ENCODE data around the gene GYPC.
"Not testable (repeated sequence)": the region's sequence is repeated elsewhere in the genome, so short reads cannot be mapped to it uniquely, and the experiment has no call there.

The GYPC gene

GRCh38 chr2:126679094-126679713 is 23.2 kb downstream of the GYPC start:
- H3K27ac ChIP-seq, result no peak overlapping the region
- TF ChIP-seq CTCF (conservative IDR thresholded peaks at IDR 0.05), result no peak

- no peak overlapping the region for H3K27ac ChIP-seq
- no peak for TF ChIP-seq CTCF (conservative IDR thresholded peaks at IDR 0.05)
Measured at GRCh38 chr2:126681505-126681904, 25.5 kb downstream of the GYPC start.

- TF ChIP-seq CTCF (conservative IDR thresholded peaks at IDR 0.05), result no peak
Measured at GRCh38 chr2:126685629-126686028, 29.7 kb downstream of the GYPC start.

GRCh38 chr2:126686286-126686685 is 30.3 kb downstream of the GYPC start:
- H3K27ac ChIP-seq, result no peak overlapping the region
- no peak for TF ChIP-seq CTCF (conservative IDR thresholded peaks at IDR 0.05)

More at GRCh38 chr2:126685629-126686028, 29.7 kb downstream of the GYPC start:
- H3K27ac ChIP-seq, result no peak overlapping the region

- no peak for TF ChIP-seq CTCF (conservative IDR thresholded peaks at IDR 0.05)
- no peak overlapping the region for H3K27ac ChIP-seq
Measured at GRCh38 chr2:126686841-126687485, 31.0 kb downstream of the GYPC start.

- no peak overlapping the region for H3K27ac ChIP-seq
- no peak for TF ChIP-seq CTCF (conservative IDR thresholded peaks at IDR 0.05)
Measured at GRCh38 chr2:126687503-126687902, 31.5 kb downstream of the GYPC start.

GRCh38 chr2:126688594-126688993 is 32.6 kb downstream of the GYPC start:
- not testable (repeated sequence) for H3K27ac ChIP-seq

GRCh38 chr2:126692241-126692640 is 36.3 kb downstream of the GYPC start:
- H3K27ac ChIP-seq, result not testable (repeated sequence)

- H3K27ac ChIP-seq, result not testable (repeated sequence)
Measured at GRCh38 chr2:126692934-126693592, 37.1 kb downstream of the GYPC start.

All from VCaP (cell line).